ENCODE measurements around the gene CMYA5.

DNA sequence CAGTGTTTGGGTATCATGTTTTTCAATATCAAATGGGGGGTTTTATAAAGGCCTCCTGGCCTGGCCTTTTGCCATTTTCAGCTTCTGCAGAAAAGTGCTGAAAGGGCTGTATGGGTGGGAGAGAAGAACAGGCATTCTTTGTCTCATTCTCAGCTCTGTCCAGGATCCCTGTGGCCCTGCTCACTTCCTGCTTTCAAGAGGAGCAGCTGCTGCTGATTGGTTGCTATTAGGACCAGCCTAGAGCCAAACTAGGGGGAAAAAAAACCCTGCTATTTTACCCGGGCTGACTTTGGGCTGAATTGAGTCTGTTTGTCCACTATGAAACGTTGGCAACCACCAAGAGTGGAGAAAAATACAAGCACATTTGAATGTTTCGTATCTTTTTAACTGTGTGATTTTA is 117.1 kb downstream of the CMYA5 start:
- TF ChIP-seq CTCF (IDR thresholded peaks at IDR 0.05; ENCODE audit: low read depth, low read length) (no peak), EZH2phosphoT487 (IDR thresholded peaks at IDR 0.05; ENCODE audit: low read depth) (no peak)
